DMS53 treated with DMSO at 0.1 percent for 48 hours (cell line): ENCODE results near the gene AMN.

Experiments used
- DNase-seq: peaks from one replicate; lab custom pipeline; 2025; ENCODE audit not compliant: unreplicated experiment; lab: John Stamatoyannopoulos, UW

AMN gene

DNA sequence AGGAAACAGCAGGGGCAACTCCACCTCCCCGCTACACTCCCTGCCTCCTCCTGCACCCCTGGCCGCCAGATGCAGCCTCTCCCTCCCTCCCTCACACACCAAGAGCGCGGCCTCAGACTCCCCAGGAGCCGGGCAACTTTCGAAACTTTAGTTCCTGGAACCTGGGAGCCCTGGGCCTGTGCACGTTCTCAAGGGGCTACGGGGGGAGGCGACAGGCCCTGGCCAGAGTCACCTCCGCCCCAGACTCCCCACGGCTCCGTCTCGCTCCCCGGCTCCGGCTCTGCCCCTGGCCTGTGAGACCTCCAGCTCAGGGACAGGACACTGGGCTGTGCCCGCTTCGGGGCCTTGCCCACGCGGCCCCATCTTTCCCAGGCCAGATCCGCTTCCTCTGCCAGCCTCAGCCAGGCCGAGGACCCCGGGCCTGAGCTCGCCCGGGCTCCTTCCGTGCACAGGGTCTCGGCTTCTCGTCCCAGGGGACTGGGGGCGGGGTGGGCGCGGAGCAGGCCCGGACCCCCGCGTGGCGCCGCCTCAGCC lies 5.5 kb downstream of the AMN start:
- DNase-seq, result no peak

- DNase-seq, result no peak
Measured at GRCh38 chr14:102928412-102929240, 6.2 kb downstream of the AMN start.

DNA sequence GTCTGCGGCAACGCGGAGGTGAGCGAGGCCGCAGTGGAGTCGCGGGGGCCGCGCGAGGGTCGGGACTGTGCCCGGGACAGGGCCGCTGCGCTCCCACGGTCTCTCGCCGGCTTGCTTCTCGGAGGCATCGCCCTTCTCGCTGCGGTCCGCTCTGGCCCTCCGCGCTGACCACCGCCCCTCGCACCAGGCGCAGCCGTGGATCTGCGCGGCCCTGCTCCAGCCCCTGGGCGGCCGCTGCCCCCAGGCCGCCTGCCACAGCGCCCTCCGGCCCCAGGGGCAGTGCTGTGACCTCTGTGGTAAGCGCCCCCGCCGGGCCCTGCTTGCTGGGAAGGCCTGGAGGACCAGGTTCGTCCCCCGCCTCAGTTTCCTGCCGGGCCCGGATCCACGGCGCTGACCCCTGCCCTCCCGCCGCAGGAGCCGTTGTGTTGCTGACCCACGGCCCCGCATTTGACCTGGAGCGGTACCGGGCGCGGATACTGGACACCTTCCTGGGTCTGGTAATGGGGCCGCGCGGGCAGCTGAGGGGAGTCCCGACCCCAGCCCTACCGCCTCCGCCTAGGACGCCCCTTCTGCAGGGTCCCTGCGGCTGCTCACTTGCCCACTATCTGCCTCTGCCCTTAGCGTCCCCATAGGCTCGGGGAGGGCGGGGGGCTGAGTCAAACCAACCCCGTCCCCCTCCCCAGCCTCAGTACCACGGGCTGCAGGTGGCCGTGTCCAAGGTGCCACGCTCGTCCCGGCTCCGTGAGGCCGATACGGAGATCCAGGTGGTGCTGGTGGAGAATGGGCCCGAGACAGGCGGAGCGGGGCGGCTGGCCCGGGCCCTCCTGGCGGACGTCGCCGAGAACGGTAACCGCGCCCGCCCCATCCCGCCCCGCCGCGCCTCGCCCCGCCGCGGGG lies 7.0 kb downstream of the AMN start:
- DNase-seq, result no peak

DNA sequence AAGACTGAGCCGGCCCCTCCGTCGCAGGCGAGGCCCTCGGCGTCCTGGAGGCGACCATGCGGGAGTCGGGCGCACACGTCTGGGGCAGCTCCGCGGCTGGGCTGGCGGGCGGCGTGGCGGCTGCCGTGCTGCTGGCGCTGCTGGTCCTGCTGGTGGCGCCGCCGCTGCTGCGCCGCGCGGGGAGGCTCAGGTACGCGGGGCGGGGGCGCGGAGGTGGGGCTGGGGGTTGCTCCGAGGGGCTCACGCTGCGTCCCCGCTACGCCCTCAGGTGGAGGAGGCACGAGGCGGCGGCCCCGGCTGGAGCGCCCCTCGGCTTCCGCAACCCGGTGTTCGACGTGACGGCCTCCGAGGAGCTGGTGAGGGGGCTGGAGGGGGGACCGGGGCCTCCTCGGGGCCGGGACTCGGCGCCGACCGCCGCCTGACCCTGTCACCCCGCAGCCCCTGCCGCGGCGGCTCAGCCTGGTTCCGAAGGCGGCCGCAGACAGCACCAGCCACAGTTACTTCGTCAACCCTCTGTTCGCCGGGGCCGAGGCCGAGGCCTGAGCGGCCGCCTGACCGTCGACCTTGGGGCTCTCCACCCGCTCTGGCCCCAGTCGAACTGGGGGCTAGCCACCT lies 7.8 kb downstream of the AMN start:
- no peak for DNase-seq

DNA sequence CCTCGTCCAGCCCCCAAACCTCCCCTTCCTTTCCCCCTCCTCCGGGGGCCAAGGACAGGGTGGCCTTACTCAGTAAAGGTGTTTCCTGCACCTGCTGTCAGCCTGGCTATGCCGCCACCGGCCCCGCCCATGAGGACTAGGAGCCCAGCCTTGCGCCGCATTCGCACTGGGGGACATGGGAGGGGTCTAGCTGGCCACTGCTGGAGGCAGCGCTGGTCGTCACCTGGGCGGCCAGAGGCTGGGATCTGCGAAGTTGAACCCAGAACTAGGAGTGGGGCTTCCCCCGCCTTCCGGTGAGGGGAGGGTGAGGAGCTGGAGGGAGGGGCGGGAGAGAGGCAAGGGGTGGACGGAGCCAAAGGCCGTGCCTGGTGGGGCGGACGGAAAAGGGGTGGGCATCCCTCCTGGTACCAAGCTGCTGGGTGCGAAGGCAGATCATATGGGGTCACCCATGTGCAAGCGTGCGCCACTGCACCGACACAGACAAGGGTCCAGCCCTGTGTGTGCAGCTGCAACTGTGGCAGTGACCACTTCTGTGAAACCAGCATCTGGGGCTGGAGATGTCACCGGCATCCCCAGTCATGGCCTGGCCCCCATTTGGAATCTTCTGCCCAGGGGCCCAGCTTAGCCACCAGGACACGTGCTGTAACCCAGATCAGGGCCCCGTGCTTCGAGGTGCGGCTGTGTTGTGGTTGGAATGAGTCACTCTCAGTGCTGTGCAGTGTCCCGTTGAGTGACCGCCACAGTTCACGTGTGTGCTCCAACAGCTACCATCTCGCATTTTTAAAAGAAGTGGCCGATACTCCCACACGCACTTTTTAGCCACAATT lies 8.5 kb downstream of the AMN start:
- no peak for DNase-seq

DNA sequence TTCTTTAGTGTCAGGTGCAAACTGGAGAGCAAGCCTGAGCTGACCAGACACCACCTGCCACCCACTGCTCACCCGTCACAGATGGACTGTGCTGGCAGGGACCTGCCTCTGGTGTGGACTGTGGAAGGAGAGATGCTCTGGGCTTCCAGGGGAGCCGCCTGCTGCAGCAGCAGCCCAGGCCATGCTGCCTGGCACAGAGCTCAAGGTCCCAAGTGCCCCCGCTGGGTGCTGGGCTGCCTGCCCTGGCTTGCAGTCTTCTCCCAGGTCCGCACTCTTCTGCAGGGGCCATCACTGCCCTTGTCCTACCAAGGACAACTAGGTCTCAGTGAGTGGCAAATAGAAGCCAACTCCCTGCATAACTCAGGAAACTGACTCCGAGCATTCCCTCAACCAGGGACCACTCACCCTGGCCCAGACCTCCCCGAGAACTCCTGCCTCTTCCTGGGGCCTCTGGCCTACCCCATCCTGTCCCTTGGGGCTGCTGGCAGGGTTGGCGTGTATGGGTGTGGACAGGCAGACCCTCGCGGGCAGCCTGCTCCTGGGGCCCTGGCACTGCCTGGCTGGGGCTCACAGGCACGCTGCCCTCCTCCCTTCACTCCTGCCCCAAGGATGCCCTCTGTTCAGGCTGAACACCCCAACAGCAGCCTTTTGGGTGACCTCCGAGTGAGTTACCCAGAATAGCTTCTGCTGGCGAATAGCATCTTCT lies 9.3 kb downstream of the AMN start:
- no peak for DNase-seq

- no peak for DNase-seq
Measured at GRCh38 chr14:102932484-102933248, 10.2 kb downstream of the AMN start.

- no peak for DNase-seq
Measured at GRCh38 chr14:102933618-102934231, 11.3 kb downstream of the AMN start.

DNA sequence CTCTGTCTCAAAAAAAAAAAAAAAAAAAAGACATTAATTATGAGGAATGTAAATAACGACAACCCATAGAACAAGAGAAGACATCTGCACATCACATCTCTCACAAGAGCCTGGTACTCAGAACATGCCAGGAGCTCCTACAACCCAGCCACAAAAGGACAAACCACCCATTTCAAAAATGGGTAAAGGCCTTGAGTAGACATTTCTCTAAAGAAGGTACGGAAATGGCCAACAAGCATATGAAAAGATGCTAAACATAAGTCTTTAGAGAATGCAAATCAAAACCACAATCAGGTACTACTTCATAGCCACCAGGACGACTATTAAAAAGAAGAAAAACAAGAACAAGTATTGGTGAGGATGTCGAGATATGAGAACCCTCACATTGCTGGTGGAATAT lies 13.3 kb downstream of the AMN start:
- no peak for DNase-seq

DNA sequence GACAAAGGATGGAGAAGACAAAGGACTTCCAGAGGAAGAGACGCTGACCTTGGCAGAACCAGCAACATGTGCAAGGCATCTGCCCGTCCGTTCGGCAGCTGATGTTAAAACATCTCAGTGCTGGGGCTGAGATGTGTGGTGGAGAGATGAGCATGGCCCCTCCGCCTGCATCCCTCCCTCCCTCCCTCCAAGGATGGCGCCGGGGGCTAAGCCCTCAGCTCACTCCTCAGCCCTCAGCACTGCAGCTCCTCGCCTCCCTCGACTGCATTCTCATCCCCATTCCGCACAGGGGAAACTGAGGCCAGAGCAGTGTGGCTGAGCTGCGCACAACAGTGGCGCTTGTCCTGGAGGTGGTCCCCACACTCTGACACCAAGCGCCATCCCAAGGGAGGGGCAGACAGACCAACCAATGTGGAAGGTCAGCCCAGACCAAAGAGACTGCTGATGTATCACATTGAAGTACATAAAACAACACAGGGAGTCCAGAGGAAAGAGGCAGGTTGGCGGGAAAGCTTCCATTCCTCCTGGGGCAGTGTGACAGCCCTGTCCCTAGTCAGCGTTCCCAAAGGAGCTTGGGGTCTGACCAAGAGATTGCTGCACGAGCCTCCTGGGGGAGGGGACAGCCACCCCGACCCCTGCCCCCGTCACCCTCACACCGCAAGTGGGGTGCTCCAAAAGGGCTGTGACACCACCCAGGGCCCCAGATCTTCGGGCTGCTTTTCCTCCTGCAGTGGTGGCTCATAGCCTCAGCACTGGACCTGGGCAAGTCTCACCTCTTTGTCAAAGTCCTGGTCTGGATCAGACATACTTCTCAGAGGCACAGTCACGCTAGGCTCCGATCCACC lies 15.1 kb downstream of the AMN start:
- no peak for DNase-seq

DNA sequence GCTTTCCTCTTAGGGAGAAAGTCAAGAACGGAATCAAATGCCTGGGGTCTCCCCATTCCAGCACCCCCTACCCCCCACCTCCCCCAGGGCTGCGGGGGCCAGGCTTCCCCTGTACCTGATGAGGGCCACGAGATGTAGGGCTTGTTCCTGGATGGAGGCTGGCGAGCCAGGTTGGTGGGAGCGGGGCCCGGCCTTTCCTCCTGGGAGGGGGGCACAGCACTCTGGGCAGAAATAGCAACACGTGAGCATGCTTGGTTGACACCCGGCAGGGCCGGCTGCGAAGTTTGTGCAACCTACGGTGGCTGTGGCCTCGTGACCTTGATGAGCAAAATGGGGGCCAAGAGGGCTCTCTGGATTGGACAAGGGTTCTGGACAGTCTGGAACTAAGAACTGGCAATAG lies 15.7 kb downstream of the AMN start:
- no peak for DNase-seq

DNA sequence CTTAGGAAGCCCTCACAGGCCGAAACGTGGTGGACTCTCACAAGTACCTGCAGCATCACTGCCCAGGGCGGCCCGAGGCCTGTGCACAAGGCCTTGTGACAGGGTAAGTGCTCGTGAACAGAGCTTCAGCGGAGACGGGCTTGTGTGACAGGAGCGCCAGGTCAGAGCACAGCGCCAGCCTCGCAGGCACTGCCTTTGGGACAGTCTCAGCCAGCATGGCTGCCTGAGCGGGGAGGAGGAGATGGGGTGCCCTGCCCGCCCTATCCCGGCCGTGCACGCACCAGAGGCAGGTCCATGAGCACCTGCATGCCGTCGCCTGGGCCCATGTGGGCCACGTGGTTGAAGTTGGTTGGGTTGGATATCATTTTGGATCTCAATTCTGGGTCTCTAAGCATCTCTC lies 16.9 kb downstream of the AMN start:
- no peak for DNase-seq

DNA sequence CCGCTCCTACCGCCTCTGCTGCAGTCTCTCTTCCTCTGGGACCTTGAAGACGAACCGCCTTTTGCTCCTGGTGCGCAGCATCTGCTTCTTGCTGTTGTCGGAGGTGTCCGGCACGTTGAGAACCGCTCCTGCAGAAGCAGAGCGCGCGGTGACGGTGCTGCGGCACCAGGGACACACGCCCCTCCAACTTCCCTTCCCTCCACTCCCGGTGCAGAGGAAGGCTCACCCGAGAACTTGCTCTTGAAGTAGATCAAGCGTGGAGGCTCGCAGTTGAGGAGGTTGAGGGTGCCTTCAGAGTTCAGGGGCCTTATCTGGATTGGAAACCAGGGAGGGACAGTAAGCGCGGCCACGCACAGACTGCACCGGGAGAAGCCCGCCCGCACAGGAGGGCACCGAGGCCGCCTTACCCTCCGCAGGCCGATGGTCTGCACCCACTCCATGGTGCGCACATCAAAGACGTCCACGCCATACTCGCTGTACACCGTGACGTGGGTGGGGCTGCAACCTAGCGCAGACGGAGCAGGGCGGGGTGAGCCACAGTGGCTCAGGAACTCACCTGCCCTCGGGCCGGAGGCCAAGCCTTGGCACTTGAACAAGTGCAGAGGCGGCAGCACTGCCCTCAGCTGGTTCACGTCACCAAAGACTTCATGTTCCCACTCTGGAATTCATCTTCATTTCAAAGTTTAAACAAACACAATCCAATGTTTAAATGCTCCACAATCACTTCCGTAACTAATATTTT lies 17.5 kb downstream of the AMN start:
- DNase-seq, result no peak

- no peak for DNase-seq
Measured at GRCh38 chr14:102940729-102941362, 18.4 kb downstream of the AMN start.

DNA sequence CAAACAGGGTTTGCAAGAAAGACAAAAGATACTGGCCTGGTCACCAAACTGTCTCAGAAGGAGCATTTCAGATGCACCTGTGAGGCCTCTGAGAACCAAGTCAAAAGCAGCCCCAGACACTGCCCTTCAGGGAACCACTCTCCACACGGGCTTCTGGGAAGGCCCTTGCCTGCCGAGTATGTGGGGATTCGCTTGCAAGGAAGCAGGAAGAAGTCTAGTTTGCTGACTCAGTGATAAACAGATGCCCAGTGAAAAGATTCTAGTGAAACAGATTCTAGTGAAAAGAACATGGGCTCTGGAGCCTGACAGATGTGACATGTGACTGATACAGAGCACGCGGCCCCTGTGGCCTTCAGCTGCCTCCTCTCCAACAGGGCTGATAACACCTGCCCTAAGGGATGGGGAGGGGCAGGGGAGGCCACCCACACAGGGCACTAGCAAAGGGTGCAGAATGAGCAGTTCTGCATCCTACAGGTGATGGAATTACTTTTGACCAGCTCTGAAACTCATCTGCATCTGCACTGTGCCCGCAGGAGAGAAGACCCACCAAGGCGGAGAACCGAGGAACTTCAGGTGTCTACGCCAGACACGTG lies 19.1 kb downstream of the AMN start:
- DNase-seq, result no peak

- no peak for DNase-seq
Measured at GRCh38 chr14:102942069-102942468, 19.6 kb downstream of the AMN start.
